ENCODE data around the gene ALDH3A1. TPM values are rescaled to one million over a fixed set of nuclear protein-coding genes. Genes with fewer than 3 reads are reported as not detected.
A peak's percentile ranks its signal among the peaks of the same experiment; 100 is the strongest.

Gene ALDH3A1
- total RNA-seq, 1 donor: 0.54 TPM

DNA sequence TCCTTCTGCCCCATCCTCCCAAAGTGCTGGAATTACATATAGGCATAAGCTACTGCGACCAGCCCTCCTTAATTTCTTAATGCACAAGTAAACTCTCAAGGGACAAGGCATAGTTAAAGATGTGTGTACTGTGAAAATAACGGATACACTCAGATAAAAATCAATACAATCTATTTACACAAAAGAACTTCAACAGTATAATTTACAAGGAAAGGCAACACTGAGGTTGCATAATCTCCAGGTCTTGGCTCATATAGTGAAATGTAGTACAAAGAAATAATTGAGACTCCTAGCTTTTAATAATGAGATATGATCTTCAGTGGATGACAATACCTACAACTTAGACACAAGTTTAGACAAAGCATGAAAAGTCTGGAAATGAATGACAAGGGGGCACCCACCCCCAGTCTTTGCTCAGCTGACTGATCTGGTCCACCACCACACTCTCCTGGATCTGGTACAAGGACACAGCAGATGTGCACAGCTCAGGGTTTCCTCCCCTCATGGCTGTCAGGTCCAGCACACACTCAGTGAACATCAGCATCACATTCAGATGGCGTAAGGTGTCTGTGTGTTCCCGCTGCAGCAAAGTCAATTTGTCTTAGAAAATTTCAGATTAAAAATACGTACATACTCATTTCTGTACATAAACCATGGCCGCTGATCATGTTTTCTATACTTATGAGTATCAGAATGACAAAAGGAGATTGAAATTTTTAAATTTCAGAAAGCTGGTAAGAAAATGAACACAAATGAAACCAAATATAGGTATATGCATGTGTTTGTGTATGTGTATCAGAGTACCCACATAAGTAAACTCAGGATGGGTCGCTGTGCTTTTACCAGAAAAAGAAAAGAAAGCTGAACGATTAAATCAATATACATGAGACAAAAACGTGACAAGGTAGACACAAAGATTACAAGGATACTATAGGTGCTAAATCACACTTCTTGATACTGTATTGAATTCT lies 33.7 kb upstream of the ALDH3A1 start:
- TF ChIP-seq, protein P1, sequence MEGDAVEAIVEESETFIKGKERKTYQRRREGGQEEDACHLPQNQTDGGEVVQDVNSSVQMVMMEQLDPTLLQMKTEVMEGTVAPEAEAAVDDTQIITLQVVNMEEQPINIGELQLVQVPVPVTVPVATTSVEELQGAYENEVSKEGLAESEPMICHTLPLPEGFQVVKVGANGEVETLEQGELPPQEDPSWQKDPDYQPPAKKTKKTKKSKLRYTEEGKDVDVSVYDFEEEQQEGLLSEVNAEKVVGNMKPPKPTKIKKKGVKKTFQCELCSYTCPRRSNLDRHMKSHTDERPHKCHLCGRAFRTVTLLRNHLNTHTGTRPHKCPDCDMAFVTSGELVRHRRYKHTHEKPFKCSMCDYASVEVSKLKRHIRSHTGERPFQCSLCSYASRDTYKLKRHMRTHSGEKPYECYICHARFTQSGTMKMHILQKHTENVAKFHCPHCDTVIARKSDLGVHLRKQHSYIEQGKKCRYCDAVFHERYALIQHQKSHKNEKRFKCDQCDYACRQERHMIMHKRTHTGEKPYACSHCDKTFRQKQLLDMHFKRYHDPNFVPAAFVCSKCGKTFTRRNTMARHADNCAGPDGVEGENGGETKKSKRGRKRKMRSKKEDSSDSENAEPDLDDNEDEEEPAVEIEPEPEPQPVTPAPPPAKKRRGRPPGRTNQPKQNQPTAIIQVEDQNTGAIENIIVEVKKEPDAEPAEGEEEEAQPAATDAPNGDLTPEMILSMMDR (IDR thresholded peaks at IDR 0.05; ENCODE audit: insufficient read depth, low read length): no peak
- no peak for DNase-seq (ENCODE audit: low read depth)
- no peak overlapping the region for H3K4me3 ChIP-seq (ENCODE audit: low read depth, low read length)

GRCh38 chr17:19780846-19781245 lies 32.7 kb upstream of the ALDH3A1 start:
- H3K4me3 ChIP-seq (ENCODE audit: low read depth, low read length): no peak overlapping the region
- no peak for DNase-seq (ENCODE audit: low read depth)
- TF ChIP-seq, protein P1 (IDR thresholded peaks at IDR 0.05; ENCODE audit: insufficient read depth, low read length): no peak

- no peak for DNase-seq (ENCODE audit: low read depth)
- TF ChIP-seq, protein P1 (IDR thresholded peaks at IDR 0.05; ENCODE audit: insufficient read depth, low read length): no peak
- no peak overlapping the region for H3K4me3 ChIP-seq (ENCODE audit: low read depth, low read length)
Observed at GRCh38 chr17:19773534-19773933, 25.4 kb upstream of the ALDH3A1 start.

DNA sequence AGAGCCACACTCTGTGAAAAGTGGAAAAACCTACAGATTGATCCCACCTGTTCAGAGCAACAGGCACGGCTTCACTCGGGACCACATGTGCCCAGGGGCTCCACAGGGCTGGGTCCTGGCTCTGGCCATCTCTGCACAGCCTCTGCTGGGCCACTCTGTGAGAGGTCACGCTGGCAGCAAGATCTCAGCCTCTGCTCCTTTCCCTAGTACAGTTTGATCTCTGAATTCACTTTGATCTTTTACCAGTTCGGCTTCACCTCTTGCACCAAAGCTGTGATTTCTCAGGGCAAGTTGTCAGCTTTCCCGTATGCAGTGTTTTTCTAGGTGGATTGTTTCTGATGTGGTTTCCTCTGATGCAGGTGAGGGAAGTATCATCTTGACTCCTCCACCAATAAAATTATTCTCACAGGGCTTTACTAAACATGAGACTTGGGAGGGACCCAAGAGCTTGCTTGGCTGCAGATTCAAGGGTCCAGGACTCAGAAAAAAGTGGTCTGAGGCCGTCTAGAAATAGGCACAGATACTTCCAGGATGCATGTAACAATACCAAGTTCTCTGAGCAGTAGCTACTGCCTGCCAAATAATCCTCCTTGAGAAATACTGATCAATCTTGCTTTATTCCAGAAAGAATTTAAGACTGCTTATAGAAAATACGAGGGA lies 24.0 kb upstream of the ALDH3A1 start:
- no peak for DNase-seq (ENCODE audit: low read depth)
- H3K4me3 ChIP-seq (ENCODE audit: low read depth, low read length): no peak overlapping the region
- TF ChIP-seq, protein P1 (IDR thresholded peaks at IDR 0.05; ENCODE audit: insufficient read depth, low read length): no peak

DNA sequence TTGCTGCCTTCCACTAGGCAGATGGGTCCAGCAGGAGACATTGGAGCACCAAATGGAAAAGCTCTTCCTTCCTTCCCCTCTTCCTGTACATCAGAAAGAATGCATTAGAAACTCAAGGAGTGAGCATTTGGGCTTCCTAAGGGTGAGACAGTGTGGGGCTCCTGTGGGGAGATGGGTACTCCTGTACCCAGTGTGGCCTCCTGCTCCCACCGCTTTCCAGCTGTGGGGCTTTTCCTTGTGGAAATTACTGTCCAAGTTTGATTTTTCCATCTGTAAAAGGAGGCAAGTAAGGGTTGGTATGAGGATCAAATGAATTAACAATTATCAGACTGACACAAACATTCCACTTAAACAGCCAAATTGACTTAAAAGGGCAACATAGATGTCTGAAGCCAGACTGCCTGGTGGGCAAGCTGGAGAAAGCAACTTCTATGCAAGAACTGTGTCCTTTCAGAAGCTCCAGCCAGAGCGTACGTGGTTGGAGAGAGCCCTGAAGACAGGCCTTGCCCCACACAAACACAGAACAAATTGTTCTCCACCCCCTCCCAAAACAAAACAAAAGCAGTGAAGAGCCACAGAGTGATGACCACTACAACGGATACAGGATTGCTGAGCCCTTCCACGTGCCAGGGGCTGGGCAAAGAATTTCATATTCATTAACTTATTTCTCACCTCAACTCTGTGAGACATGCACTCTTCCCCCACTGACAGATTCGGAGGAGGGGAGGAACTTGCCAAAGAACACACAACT lies 23.1 kb upstream of the ALDH3A1 start:
- no peak for DNase-seq (ENCODE audit: low read depth)
- TF ChIP-seq, protein P1 (IDR thresholded peaks at IDR 0.05; ENCODE audit: insufficient read depth, low read length): no peak
- no peak overlapping the region for H3K4me3 ChIP-seq (ENCODE audit: low read depth, low read length)

- peak; percentile 54 for DNase-seq (ENCODE audit: low read depth)
- no peak overlapping the region for H3K4me3 ChIP-seq (ENCODE audit: low read depth, low read length)
- TF ChIP-seq, protein P1 (IDR thresholded peaks at IDR 0.05; ENCODE audit: insufficient read depth, low read length): no peak
Observed at GRCh38 chr17:19769946-19770652, 22.0 kb upstream of the ALDH3A1 start.
